ENCODE data around the gene WDR37. TPM values are rescaled to one million over a fixed set of nuclear protein-coding genes. Genes with fewer than 3 reads are reported as not detected.

WDR37 gene
- polyA plus RNA-seq, 1 of the 3 experiments (the other 2 are of a cell fraction) = 11.9 TPM

GRCh38 chr10:1163831-1164230, 107.6 kb downstream of the WDR37 start (continued):
- TF ChIP-seq NFIC (IDR thresholded peaks at IDR 0.05; ENCODE audit: borderline replicate concordance) = no peak
- no peak for TF ChIP-seq IRF3 (IDR thresholded peaks at IDR 0.05; ENCODE audit: low read depth, low read length)
- no peak for TF ChIP-seq YY1 (IDR thresholded peaks at IDR 0.05; ENCODE audit: low read depth)
- no peak for TF ChIP-seq ELF1 (IDR thresholded peaks at IDR 0.05)
- no peak for TF ChIP-seq EP300 (IDR thresholded peaks at IDR 0.05; ENCODE audit: borderline replicate concordance in 1 of 2, low read depth in 1 of 2, low read length in 1 of 2)
- no peak for TF ChIP-seq SMC3 (IDR thresholded peaks at IDR 0.05; ENCODE audit: low read depth, low read length)

GRCh38 chr10:1166101-1166827, 110.1 kb downstream of the WDR37 start:
- Histone ChIP-seq H3K4me1 (ENCODE audit: control insufficient read depth in 1 of 2, insufficient read depth in 2 of 2, low read depth in 1 of 2, low read length in 1 of 2) (no peaks in the 10 kb centered on the region), H2AFZ (ENCODE audit: low read depth) (no peak overlapping the region), H3K9ac (no peak overlapping the region), H3K4me3 (ENCODE audit: low read depth in 2 of 2, low read length in 1 of 2) (no peak overlapping the region), H3K9me2 (no peaks in the 10 kb centered on the region), H3K27ac (ENCODE audit: low read depth in 2 of 2, low read length in 1 of 2) (no peak overlapping the region), H3F3A (replicated peaks; ENCODE audit: insufficient read depth) (no peaks in the 10 kb centered on the region), H4K20me1 (ENCODE audit: insufficient read depth) (no peaks in the 10 kb centered on the region), H3K4me2 (no peak overlapping the region), H3K27me3 (ENCODE audit: insufficient read depth) (no peaks in the 10 kb centered on the region), H3K9me3 (no peaks in the 10 kb centered on the region), H3K36me3 (replicated peaks in 1 of 2; ENCODE audit: control insufficient read depth in 1 of 2, insufficient read depth in 2 of 2, low read length in 1 of 2) (no peaks in the 10 kb centered on the region), H3K79me2 (ENCODE audit: insufficient read depth) (no peaks in the 10 kb centered on the region)
- ChIA-PET CTCF (no interaction called here), POLR2A (interaction anchor here (0.6 kb wide), 1 partner anchor 69 kb away, joined by 3 read pairs; no protein-coding TSS in a partner anchor)
- TF ChIP-seq RAD21 (IDR thresholded peaks at IDR 0.05; ENCODE audit: low read length) (no peak), NFIC (IDR thresholded peaks at IDR 0.05; ENCODE audit: borderline replicate concordance) (no peak), GATA2 (CRISPR knock-in tag; IDR thresholded peaks at IDR 0.05) (no peak), IRF3 (IDR thresholded peaks at IDR 0.05; ENCODE audit: low read depth, low read length) (no peak), TAF1 (IDR thresholded peaks at IDR 0.05; ENCODE audit: borderline replicate concordance, low read depth, low read length) (no peak), JUND (IDR thresholded peaks at IDR 0.05) (no peak), MXI1 (IDR thresholded peaks at IDR 0.05; ENCODE audit: low read depth, low read length) (no peak), POLR2AphosphoS5 (IDR thresholded peaks at IDR 0.05; ENCODE audit: low read depth, low read length) (no peak), NRF1 (IDR thresholded peaks at IDR 0.05; ENCODE audit: low read depth, low read length) (no peak), CHD2 (IDR thresholded peaks at IDR 0.05; ENCODE audit: low read length, partially characterized antibody) (no peak), FOSL2 (IDR thresholded peaks at IDR 0.05; ENCODE audit: borderline replicate concordance, low read depth) (no peak), YY1 (IDR thresholded peaks at IDR 0.05; ENCODE audit: low read depth) (no peak), REST (IDR thresholded peaks at IDR 0.05; ENCODE audit: low read depth, low read length) (no peak), FOXM1 (IDR thresholded peaks at IDR 0.05; ENCODE audit: low read depth) (no peak)
- TF ChIP-seq, protein P1, sequence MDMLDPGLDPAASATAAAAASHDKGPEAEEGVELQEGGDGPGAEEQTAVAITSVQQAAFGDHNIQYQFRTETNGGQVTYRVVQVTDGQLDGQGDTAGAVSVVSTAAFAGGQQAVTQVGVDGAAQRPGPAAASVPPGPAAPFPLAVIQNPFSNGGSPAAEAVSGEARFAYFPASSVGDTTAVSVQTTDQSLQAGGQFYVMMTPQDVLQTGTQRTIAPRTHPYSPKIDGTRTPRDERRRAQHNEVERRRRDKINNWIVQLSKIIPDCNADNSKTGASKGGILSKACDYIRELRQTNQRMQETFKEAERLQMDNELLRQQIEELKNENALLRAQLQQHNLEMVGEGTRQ (IDR thresholded peaks at IDR 0.05; ENCODE audit: borderline replicate concordance, low read depth, low read length) = no peak
- TF ChIP-seq, protein P2, sequence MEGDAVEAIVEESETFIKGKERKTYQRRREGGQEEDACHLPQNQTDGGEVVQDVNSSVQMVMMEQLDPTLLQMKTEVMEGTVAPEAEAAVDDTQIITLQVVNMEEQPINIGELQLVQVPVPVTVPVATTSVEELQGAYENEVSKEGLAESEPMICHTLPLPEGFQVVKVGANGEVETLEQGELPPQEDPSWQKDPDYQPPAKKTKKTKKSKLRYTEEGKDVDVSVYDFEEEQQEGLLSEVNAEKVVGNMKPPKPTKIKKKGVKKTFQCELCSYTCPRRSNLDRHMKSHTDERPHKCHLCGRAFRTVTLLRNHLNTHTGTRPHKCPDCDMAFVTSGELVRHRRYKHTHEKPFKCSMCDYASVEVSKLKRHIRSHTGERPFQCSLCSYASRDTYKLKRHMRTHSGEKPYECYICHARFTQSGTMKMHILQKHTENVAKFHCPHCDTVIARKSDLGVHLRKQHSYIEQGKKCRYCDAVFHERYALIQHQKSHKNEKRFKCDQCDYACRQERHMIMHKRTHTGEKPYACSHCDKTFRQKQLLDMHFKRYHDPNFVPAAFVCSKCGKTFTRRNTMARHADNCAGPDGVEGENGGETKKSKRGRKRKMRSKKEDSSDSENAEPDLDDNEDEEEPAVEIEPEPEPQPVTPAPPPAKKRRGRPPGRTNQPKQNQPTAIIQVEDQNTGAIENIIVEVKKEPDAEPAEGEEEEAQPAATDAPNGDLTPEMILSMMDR (IDR thresholded peaks at IDR 0.05) = no peak
- no peak for DNase-seq
- WGBS (ENCODE audit: low lambda C conversion rate) = 45% methylated on average over 15 of the region's 15 CpGs
